Mesenteric fat pad (tissue), 1 donor: ENCODE results near the gene PAPPA2. TPM values are rescaled to one million over a fixed set of nuclear protein-coding genes. Genes with fewer than 3 reads are reported as not detected.

Source experiments
- DNase-seq: peaks from one replicate; pipeline ENCODE4 v3.0.0-alpha.2; 2020; ENCODE audit warnings: low spot score
- total RNA-seq: library from RNA; stranded (reverse); fragmentation: NEBNext Ultra II Directional; extraction: Animal tissue kit (Norgen Biotek cat#: 25700); gene quantifications from one replicate; pipeline ENCODE4 v1.2.1, GENCODE V29; 2021
- donor health status: DM: yes; HTN: yes; CAD: no.

PAPPA2 gene
- total RNA-seq, 1 donor from 2014 or later = 0.48 TPM

GRCh38 chr1:176494436-176494835 is 31.5 kb downstream of the PAPPA2 start:
- no peak for DNase-seq

- DNase-seq = no peak
Measured at GRCh38 chr1:176499671-176500070, 36.7 kb downstream of the PAPPA2 start.

- DNase-seq = no peak
Measured at GRCh38 chr1:176501599-176501998, 38.6 kb downstream of the PAPPA2 start.

- DNase-seq = no peak
Measured at GRCh38 chr1:176504848-176505553, 42.0 kb downstream of the PAPPA2 start.

GRCh38 chr1:176512966-176513365 is 50.0 kb downstream of the PAPPA2 start:
- no peak for DNase-seq

GRCh38 chr1:176515310-176515709 is 52.3 kb downstream of the PAPPA2 start:
- DNase-seq = no peak

GRCh38 chr1:176517484-176517883 is 54.5 kb downstream of the PAPPA2 start:
- DNase-seq = no peak

GRCh38 chr1:176521211-176521610 is 58.2 kb downstream of the PAPPA2 start:
- DNase-seq = no peak

- no peak for DNase-seq
Measured at GRCh38 chr1:176522310-176522845, 59.4 kb downstream of the PAPPA2 start.

- no peak for DNase-seq
Measured at GRCh38 chr1:176529395-176530090, 66.6 kb downstream of the PAPPA2 start.

- DNase-seq = no peak
Measured at GRCh38 chr1:176531036-176531435, 68.1 kb downstream of the PAPPA2 start.

- DNase-seq = no peak
Measured at GRCh38 chr1:176531921-176532897, 69.2 kb downstream of the PAPPA2 start.

- no peak for DNase-seq
Measured at GRCh38 chr1:176533020-176533419, 70.0 kb downstream of the PAPPA2 start.

GRCh38 chr1:176536588-176536987 is 73.6 kb downstream of the PAPPA2 start:
- DNase-seq = no peak

GRCh38 chr1:176539018-176539417 is 76.0 kb downstream of the PAPPA2 start:
- no peak for DNase-seq

GRCh38 chr1:176540428-176540827 is 77.5 kb downstream of the PAPPA2 start:
- no peak for DNase-seq

- DNase-seq = no peak
Measured at GRCh38 chr1:176541663-176542062, 78.7 kb downstream of the PAPPA2 start.

- DNase-seq = no peak
Measured at GRCh38 chr1:176542352-176542751, 79.4 kb downstream of the PAPPA2 start.

GRCh38 chr1:176543360-176544129 is 80.6 kb downstream of the PAPPA2 start:
- no peak for DNase-seq

- no peak for DNase-seq
Measured at GRCh38 chr1:176545034-176545639, 82.2 kb downstream of the PAPPA2 start.
